Neuronal stem cell (in vitro differentiated cells): ENCODE results near the gene MICAL2.

Experiments
- DNase-seq: peaks from one replicate; pipeline ENCODE4 v3.0.0-alpha.2; 2013; ENCODE audit warnings: low spot score
- H2AFZ ChIP-seq: one replicate; pipeline ENCODE4 v1.6.1; 2013; ENCODE audit warnings: mild to moderate bottlenecking, low read length, inconsistent platforms
- H2AK5ac ChIP-seq: 2 replicates; pipeline ENCODE4 v1.6.1; 2013; ENCODE audit warnings: low read depth, mild to moderate bottlenecking, inconsistent platforms, low read length, moderate library complexity, mixed read lengths
- H2BK120ac ChIP-seq: 2 replicates; pipeline ENCODE4 v1.6.1; 2013; ENCODE audit warnings: low read depth, mild to moderate bottlenecking, inconsistent platforms, low read length, moderate library complexity, mixed read lengths
- H2BK12ac ChIP-seq: one replicate; pipeline ENCODE4 v1.6.1; 2013; ENCODE audit warnings: low read length, inconsistent platforms
- H2BK15ac ChIP-seq: 2 replicates; pipeline ENCODE4 v1.6.1; 2013; ENCODE audit warnings: mild to moderate bottlenecking, low read length, inconsistent platforms, mixed read lengths
- H2BK5ac ChIP-seq: one replicate; pipeline ENCODE4 v1.6.1; 2013; ENCODE audit warnings: inconsistent platforms, mild to moderate bottlenecking, low read length, moderate library complexity
- H3K14ac ChIP-seq: one replicate; pipeline ENCODE4 v1.6.1; 2013; ENCODE audit warnings: low read length, inconsistent platforms
- H3K18ac ChIP-seq: 2 replicates; pipeline ENCODE4 v1.6.1; 2013; ENCODE audit warnings: low read length, inconsistent platforms
- H3K23ac ChIP-seq: 2 replicates; pipeline ENCODE4 v1.6.1; 2013; ENCODE audit warnings: low read depth, mild to moderate bottlenecking, mixed read lengths, low read length, inconsistent platforms; ENCODE audit not compliant: poor library complexity
- H3K27ac ChIP-seq: replicated peaks from 3 replicates; pipeline ENCODE4 v1.5.1; 2013; ENCODE audit warnings: low read length, inconsistent platforms
- H3K27me3 ChIP-seq, 3 experiments: 2 replicates each; pipeline ENCODE4 v1.6.1; 2013; ENCODE audit warnings: low read length in 3 of 3, mild to moderate bottlenecking in 2 of 3, inconsistent platforms in 1 of 3, low read depth in 1 of 3, mixed read lengths in 1 of 3, moderate library complexity in 1 of 3; ENCODE audit not compliant: control insufficient read depth in 3 of 3, insufficient read depth in 3 of 3
- H3K36me3 ChIP-seq, 2 donors: replicated peaks in 1 of 2; 2 replicates each; pipeline ENCODE4 v1.6.1; 2013; ENCODE audit warnings: low read length in 2 of 2; ENCODE audit not compliant: control insufficient read depth in 2 of 2, insufficient read depth in 2 of 2
- H3K4ac ChIP-seq: 2 replicates; pipeline ENCODE4 v1.6.1; 2013; ENCODE audit warnings: inconsistent platforms, mild to moderate bottlenecking, low read length, moderate library complexity
- H3K4me1 ChIP-seq, 2 donors: 1 replicate in 1 of 2; 2 replicates in 1 of 2; pipeline ENCODE4 v1.6.1; 2013; ENCODE audit warnings: low read length in 2 of 2, low read depth in 1 of 2; ENCODE audit not compliant: control insufficient read depth in 2 of 2, insufficient read depth in 1 of 2
- H3K4me2 ChIP-seq: one replicate; pipeline ENCODE4 v1.6.1; 2013; ENCODE audit warnings: mild to moderate bottlenecking, low read length, inconsistent platforms; ENCODE audit not compliant: insufficient read depth, poor library complexity, severe bottlenecking
- H3K4me3 ChIP-seq, 2 donors: 2 replicates each; pipeline ENCODE4 v1.5.1; 2013; ENCODE audit warnings: low read length in 2 of 2, mild to moderate bottlenecking in 2 of 2, inconsistent platforms in 1 of 2, moderate library complexity in 1 of 2
- H3K79me1 ChIP-seq: one replicate; pipeline ENCODE4 v1.6.1; 2013; ENCODE audit warnings: low read depth, mild to moderate bottlenecking, inconsistent platforms, low read length, moderate library complexity
- H3K9ac ChIP-seq: one replicate; pipeline ENCODE4 v1.6.1; 2013; ENCODE audit warnings: mild to moderate bottlenecking, low read depth, low read length, inconsistent platforms; ENCODE audit not compliant: poor library complexity
- H3K9me3 ChIP-seq, 2 donors: replicated peaks in 1 of 2; 2 replicates each; pipeline versions ENCODE3 to v1.6.1; 2013; ENCODE audit warnings: low read length in 2 of 2, mild to moderate bottlenecking in 2 of 2, inconsistent platforms in 1 of 2, low read depth in 1 of 2, mixed read lengths in 1 of 2, moderate library complexity in 1 of 2; ENCODE audit not compliant: control insufficient read depth in 2 of 2, insufficient read depth in 1 of 2
- H4K8ac ChIP-seq: one replicate; pipeline ENCODE4 v1.6.1; 2013; ENCODE audit warnings: low read depth, mild to moderate bottlenecking, inconsistent platforms, low read length, moderate library complexity
- H4K91ac ChIP-seq: one replicate; pipeline ENCODE4 v1.6.1; 2013; ENCODE audit warnings: low read length, low read depth, mild to moderate bottlenecking, inconsistent platforms; ENCODE audit not compliant: poor library complexity
- WGBS, 2 donors: extraction: QIAGEN DNeasy Blood & Tissue Kit; methylation state at CpG; one replicate each; pipeline ENCODE4 v1.1.7; 2013; ENCODE audit warnings: missing lambda C conversion rate in 2 of 2, mixed read lengths in 1 of 2; ENCODE audit not compliant: insufficient read length in 2 of 2, insufficient replicate concordance in 1 of 2; ENCODE audit errors: extremely low coverage in 2 of 2; 5-methylcytosine and 5-hydroxymethylcytosine counted together

Gene MICAL2

GRCh38 chr11:12163181-12163941 lies 53.0 kb downstream of the MICAL2 start:
- H3K4me1 ChIP-seq: peaks cover 0 to 3% of the 10 kb centered on the region in 2 donors
- H3K23ac ChIP-seq: no peak overlapping the region
- peak overlapping the region; percentile 13 for H3K18ac ChIP-seq
- no peak overlapping the region for H2BK5ac ChIP-seq
- no peak overlapping the region for H2BK15ac ChIP-seq
- H2AFZ ChIP-seq: no peak overlapping the region
- no peak overlapping the region for H4K8ac ChIP-seq
- peaks cover 0 to 3% of the 10 kb centered on the region in 2 donors for H3K36me3 ChIP-seq
- no peak overlapping the region for H3K4me2 ChIP-seq
- H3K27me3 ChIP-seq: no peaks in the 10 kb centered on the region
- H3K4me3 ChIP-seq: no peak overlapping the region
- DNase-seq: no peak
- no peaks in the 10 kb centered on the region for H3K79me1 ChIP-seq
- H3K9ac ChIP-seq: no peak overlapping the region
- no peak overlapping the region for H3K14ac ChIP-seq
- no peak overlapping the region for H4K91ac ChIP-seq
- no peak overlapping the region for H2BK120ac ChIP-seq
- no peak overlapping the region for H3K4ac ChIP-seq
- H3K9me3 ChIP-seq: no peaks in the 10 kb centered on the region
- H2BK12ac ChIP-seq: no peak overlapping the region
- no CpG with 5 or more reads among the region's 13 CpGs for WGBS, 2 donors
- H3K27ac ChIP-seq: no peak overlapping the region
- H2AK5ac ChIP-seq: no peak overlapping the region

GRCh38 chr11:12164061-12165014 lies 53.9 kb downstream of the MICAL2 start:
- Histone ChIP-seq H4K8ac (no peak overlapping the region), H4K91ac (no peak overlapping the region), H2BK12ac (no peak overlapping the region), H3K14ac (no peak overlapping the region), H2BK120ac (no peak overlapping the region), H2BK5ac (no peak overlapping the region), H3K27ac (no peak overlapping the region), H3K4me3 (no peak overlapping the region), H3K9me3 (no peaks in the 10 kb centered on the region), H3K4me1 (peaks cover 0 to 3% of the 10 kb centered on the region in 2 donors), H3K4me2 (no peak overlapping the region), H3K23ac (no peak overlapping the region), H2BK15ac (no peak overlapping the region), H3K79me1 (no peaks in the 10 kb centered on the region), H2AK5ac (no peak overlapping the region), H3K36me3 (peaks cover 0 to 3% of the 10 kb centered on the region in 2 donors), H3K4ac (no peak overlapping the region), H3K27me3 (no peaks in the 10 kb centered on the region), H3K18ac (no peak overlapping the region), H3K9ac (no peak overlapping the region), H2AFZ (no peak overlapping the region)
- no CpG with 5 or more reads among the region's 9 CpGs for WGBS, 2 donors
- no peak for DNase-seq

GRCh38 chr11:12165237-12165875 lies 55.0 kb downstream of the MICAL2 start:
- Histone ChIP-seq H3K27me3 (no peaks in the 10 kb centered on the region), H3K14ac (peak overlapping the region; percentile 61), H2BK5ac (no peak overlapping the region), H2AFZ (no peak overlapping the region), H2BK12ac (no peak overlapping the region), H4K91ac (peak overlapping the region; percentile 20), H3K23ac (no peak overlapping the region), H3K79me1 (no peaks in the 10 kb centered on the region), H3K9ac (peak overlapping the region; percentile 24), H2AK5ac (no peak overlapping the region), H3K9me3 (no peaks in the 10 kb centered on the region), H3K18ac (no peak overlapping the region), H3K4me1 (peaks cover 0 to 3% of the 10 kb centered on the region in 2 donors), H4K8ac (no peak overlapping the region), H2BK120ac (no peak overlapping the region), H3K27ac (no peak overlapping the region), H3K4ac (no peak overlapping the region), H3K4me3 (peak overlapping the region in 1 of 2 donors; percentile 52), H2BK15ac (no peak overlapping the region), H3K4me2 (no peak overlapping the region), H3K36me3 (peaks cover 0 to 3% of the 10 kb centered on the region in 2 donors)
- DNase-seq: no peak
- no CpG with 5 or more reads among the region's 8 CpGs for WGBS, 2 donors
